Fibroblast of lung (primary cell): Measurements from ENCODE around the gene GNB5.
"Not testable (repeated sequence)": the region's sequence is repeated elsewhere in the genome, so short reads cannot be mapped to it uniquely, and the experiment has no call there.

ENCODE experiments used
- EZH2 ChIP-seq: IDR thresholded peaks from 2 replicates; pipeline ENCODE4 v1.5.1; 2012; ENCODE audit warnings: low read length, control low read depth, mild to moderate bottlenecking; ENCODE audit errors: missing control alignments
- TF ChIP-seq, protein P1 (sequence below), 2 donors: IDR thresholded peaks in 1 of 2; conservative IDR thresholded peaks in 1 of 2; 1 replicate in 1 of 2; 2 replicates in 1 of 2; pipeline ENCODE4 v1.5.1; 2011 to 2012; ENCODE audit warnings: low read length in 2 of 2, control low read depth in 1 of 2, inconsistent platforms in 1 of 2, low read depth in 1 of 2, mild to moderate bottlenecking in 1 of 2

DNA sequence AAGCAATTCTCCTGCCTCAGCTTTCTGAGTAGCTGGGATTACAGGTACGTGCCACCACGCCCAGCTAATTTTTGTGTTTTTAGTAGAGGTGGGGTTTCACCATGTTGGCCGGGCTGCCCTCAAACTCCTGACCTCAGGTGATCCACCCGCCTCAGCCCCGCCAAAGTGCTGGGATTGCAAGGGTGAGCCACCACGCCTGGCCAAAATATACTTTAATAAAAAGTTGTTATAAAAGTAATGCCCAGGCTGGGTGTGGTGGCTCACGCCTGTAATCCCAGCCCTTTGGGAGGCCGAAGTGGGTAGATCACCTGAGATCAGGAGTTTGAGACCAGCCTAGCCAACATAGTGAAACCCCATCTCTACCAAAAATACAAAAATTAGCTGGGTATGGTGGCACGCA, 94.7 kb downstream of the GNB5 start:
- TF ChIP-seq, protein P1, sequence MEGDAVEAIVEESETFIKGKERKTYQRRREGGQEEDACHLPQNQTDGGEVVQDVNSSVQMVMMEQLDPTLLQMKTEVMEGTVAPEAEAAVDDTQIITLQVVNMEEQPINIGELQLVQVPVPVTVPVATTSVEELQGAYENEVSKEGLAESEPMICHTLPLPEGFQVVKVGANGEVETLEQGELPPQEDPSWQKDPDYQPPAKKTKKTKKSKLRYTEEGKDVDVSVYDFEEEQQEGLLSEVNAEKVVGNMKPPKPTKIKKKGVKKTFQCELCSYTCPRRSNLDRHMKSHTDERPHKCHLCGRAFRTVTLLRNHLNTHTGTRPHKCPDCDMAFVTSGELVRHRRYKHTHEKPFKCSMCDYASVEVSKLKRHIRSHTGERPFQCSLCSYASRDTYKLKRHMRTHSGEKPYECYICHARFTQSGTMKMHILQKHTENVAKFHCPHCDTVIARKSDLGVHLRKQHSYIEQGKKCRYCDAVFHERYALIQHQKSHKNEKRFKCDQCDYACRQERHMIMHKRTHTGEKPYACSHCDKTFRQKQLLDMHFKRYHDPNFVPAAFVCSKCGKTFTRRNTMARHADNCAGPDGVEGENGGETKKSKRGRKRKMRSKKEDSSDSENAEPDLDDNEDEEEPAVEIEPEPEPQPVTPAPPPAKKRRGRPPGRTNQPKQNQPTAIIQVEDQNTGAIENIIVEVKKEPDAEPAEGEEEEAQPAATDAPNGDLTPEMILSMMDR (conservative IDR thresholded peaks at IDR 0.05 in 1 of 2, IDR thresholded peaks at IDR 0.05 in 1 of 2; ENCODE audit: low read depth in 1 of 2, low read length in 2 of 2) = not testable (repeated sequence)
- TF ChIP-seq EZH2 = not testable (repeated sequence)
